ENCODE measurements around the gene MICAL2. TPM values are rescaled to one million over a fixed set of nuclear protein-coding genes. Genes with fewer than 3 reads are reported as not detected.

MICAL2 gene
- total RNA-seq, 1 donor from 2014 or later = 510 TPM

GRCh38 chr11:12121011-12121410 is 10.6 kb downstream of the MICAL2 start:
- Mint-ChIP-seq H3K27me3 (no peaks in the 10 kb centered on the region), H3K27ac (peak overlapping the region; percentile 73), H3K9me3 (no peaks in the 10 kb centered on the region), H3K4me3 (peak overlapping the region; percentile 24), H3K4me1 (peaks cover 88% of the 10 kb centered on the region), H3K36me3 (ENCODE audit: low read depth) (peaks cover 39% of the 10 kb centered on the region)
- intact Hi-C loops (cut with micrococcal nuclease) = loop anchor here (1.0 kb wide), 1 partner anchor 11 kb away; the partner anchor contains the start of gene MICAL2
- DNase-seq = no peak

- intact Hi-C loops (cut with micrococcal nuclease) = loop anchor here (1.0 kb wide), 1 partner anchor 11 kb away; the partner anchor contains the start of gene MICAL2
- Mint-ChIP-seq H3K9me3 (no peaks in the 10 kb centered on the region), H3K4me1 (peaks cover 88% of the 10 kb centered on the region), H3K27ac (peak overlapping the region; percentile 34), H3K4me3 (no peak overlapping the region), H3K27me3 (no peaks in the 10 kb centered on the region), H3K36me3 (ENCODE audit: low read depth) (peaks cover 35% of the 10 kb centered on the region)
- DNase-seq = peak; percentile 62
Measured at GRCh38 chr11:12121517-12121916, 11.1 kb downstream of the MICAL2 start.

- DNase-seq = no peak
- Mint-ChIP-seq H3K4me3 (no peak overlapping the region), H3K4me1 (peaks cover 88% of the 10 kb centered on the region), H3K9me3 (no peaks in the 10 kb centered on the region), H3K36me3 (ENCODE audit: low read depth) (peaks cover 35% of the 10 kb centered on the region), H3K27ac (peak overlapping the region; percentile 34), H3K27me3 (no peaks in the 10 kb centered on the region)
- intact Hi-C loops (cut with micrococcal nuclease) = no loop called here
Measured at GRCh38 chr11:12122083-12122482, 11.7 kb downstream of the MICAL2 start.

- no peak for DNase-seq
- intact Hi-C loops (cut with micrococcal nuclease) = no loop called here
- H3K27me3 Mint-ChIP-seq = no peaks in the 10 kb centered on the region
- H3K27ac Mint-ChIP-seq = peak overlapping the region; percentile 12
- H3K36me3 Mint-ChIP-seq (ENCODE audit: low read depth) = peaks cover 31% of the 10 kb centered on the region
- peaks cover 88% of the 10 kb centered on the region for H3K4me1 Mint-ChIP-seq
- H3K9me3 Mint-ChIP-seq = no peaks in the 10 kb centered on the region
- no peak overlapping the region for H3K4me3 Mint-ChIP-seq
Measured at GRCh38 chr11:12123273-12123672, 12.9 kb downstream of the MICAL2 start.

- H3K4me3 Mint-ChIP-seq = no peak overlapping the region
- intact Hi-C loops (cut with micrococcal nuclease) = no loop called here
- no peaks in the 10 kb centered on the region for H3K27me3 Mint-ChIP-seq
- H3K9me3 Mint-ChIP-seq = no peaks in the 10 kb centered on the region
- peaks cover 27% of the 10 kb centered on the region for H3K36me3 Mint-ChIP-seq (ENCODE audit: low read depth)
- H3K27ac Mint-ChIP-seq = peak overlapping the region; percentile 39
- no peak for DNase-seq
- peaks cover 87% of the 10 kb centered on the region for H3K4me1 Mint-ChIP-seq
Measured at GRCh38 chr11:12123799-12124198, 13.4 kb downstream of the MICAL2 start.

- no peak for DNase-seq
- peaks cover 22% of the 10 kb centered on the region for H3K36me3 Mint-ChIP-seq (ENCODE audit: low read depth)
- intact Hi-C loops (cut with micrococcal nuclease) = no loop called here
- peaks cover 86% of the 10 kb centered on the region for H3K4me1 Mint-ChIP-seq
- peak overlapping the region; percentile 46 for H3K4me3 Mint-ChIP-seq
- no peaks in the 10 kb centered on the region for H3K9me3 Mint-ChIP-seq
- no peaks in the 10 kb centered on the region for H3K27me3 Mint-ChIP-seq
- peak overlapping the region; percentile 80 for H3K27ac Mint-ChIP-seq
Measured at GRCh38 chr11:12124306-12124705, 13.9 kb downstream of the MICAL2 start.

- Mint-ChIP-seq H3K9me3 (no peaks in the 10 kb centered on the region), H3K27ac (peak overlapping the region; percentile 80), H3K4me1 (peaks cover 82% of the 10 kb centered on the region), H3K4me3 (no peak overlapping the region), H3K27me3 (no peaks in the 10 kb centered on the region), H3K36me3 (ENCODE audit: low read depth) (peaks cover 28% of the 10 kb centered on the region)
- DNase-seq = no peak
- intact Hi-C loops (cut with micrococcal nuclease) = no loop called here
Measured at GRCh38 chr11:12125609-12126149, 15.3 kb downstream of the MICAL2 start.

GRCh38 chr11:12126344-12127019 is 16.1 kb downstream of the MICAL2 start:
- no peaks in the 10 kb centered on the region for H3K27me3 Mint-ChIP-seq
- peak overlapping the region; percentile 73 for H3K27ac Mint-ChIP-seq
- peaks cover 31% of the 10 kb centered on the region for H3K36me3 Mint-ChIP-seq (ENCODE audit: low read depth)
- H3K4me3 Mint-ChIP-seq = no peak overlapping the region
- no peak for DNase-seq
- no peaks in the 10 kb centered on the region for H3K9me3 Mint-ChIP-seq
- H3K4me1 Mint-ChIP-seq = peaks cover 80% of the 10 kb centered on the region
- intact Hi-C loops (cut with micrococcal nuclease) = no loop called here

GRCh38 chr11:12127206-12127898 is 17.0 kb downstream of the MICAL2 start:
- peak overlapping the region; percentile 3 for H3K4me3 Mint-ChIP-seq
- intact Hi-C loops (cut with micrococcal nuclease) = no loop called here
- H3K9me3 Mint-ChIP-seq = no peaks in the 10 kb centered on the region
- peaks cover 31% of the 10 kb centered on the region for H3K36me3 Mint-ChIP-seq (ENCODE audit: low read depth)
- no peak for DNase-seq
- no peaks in the 10 kb centered on the region for H3K27me3 Mint-ChIP-seq
- peaks cover 76% of the 10 kb centered on the region for H3K4me1 Mint-ChIP-seq
- H3K27ac Mint-ChIP-seq = peak overlapping the region; percentile 73

- intact Hi-C loops (cut with micrococcal nuclease) = loop anchor here (2.0 kb wide), 1 partner anchor 22 kb away; no protein-coding TSS in a partner anchor
- no peaks in the 10 kb centered on the region for H3K9me3 Mint-ChIP-seq
- peak overlapping the region; percentile 73 for H3K27ac Mint-ChIP-seq
- no peak overlapping the region for H3K4me3 Mint-ChIP-seq
- peaks cover 75% of the 10 kb centered on the region for H3K4me1 Mint-ChIP-seq
- no peak for DNase-seq
- H3K27me3 Mint-ChIP-seq = no peaks in the 10 kb centered on the region
- H3K36me3 Mint-ChIP-seq (ENCODE audit: low read depth) = peaks cover 33% of the 10 kb centered on the region
Measured at GRCh38 chr11:12128301-12128751, 17.9 kb downstream of the MICAL2 start.

- peaks cover 75% of the 10 kb centered on the region for H3K4me1 Mint-ChIP-seq
- H3K36me3 Mint-ChIP-seq (ENCODE audit: low read depth) = peaks cover 36% of the 10 kb centered on the region
- no peak overlapping the region for H3K4me3 Mint-ChIP-seq
- intact Hi-C loops (cut with micrococcal nuclease) = loop anchor here (2.0 kb wide), 1 partner anchor 22 kb away; no protein-coding TSS in a partner anchor
- H3K27ac Mint-ChIP-seq = peak overlapping the region; percentile 45
- DNase-seq = no peak
- no peaks in the 10 kb centered on the region for H3K27me3 Mint-ChIP-seq
- H3K9me3 Mint-ChIP-seq = no peaks in the 10 kb centered on the region
Measured at GRCh38 chr11:12129227-12129626, 18.8 kb downstream of the MICAL2 start.

GRCh38 chr11:12130180-12130980 is 20.0 kb downstream of the MICAL2 start:
- intact Hi-C loops (cut with micrococcal nuclease) = no loop called here
- Mint-ChIP-seq H3K27ac (peak overlapping the region; percentile 11), H3K36me3 (ENCODE audit: low read depth) (peaks cover 32% of the 10 kb centered on the region), H3K4me1 (peaks cover 73% of the 10 kb centered on the region), H3K4me3 (no peak overlapping the region), H3K27me3 (no peaks in the 10 kb centered on the region), H3K9me3 (no peaks in the 10 kb centered on the region)
- no peak for DNase-seq

- Mint-ChIP-seq H3K9me3 (no peaks in the 10 kb centered on the region), H3K4me3 (no peak overlapping the region), H3K36me3 (ENCODE audit: low read depth) (peaks cover 30% of the 10 kb centered on the region), H3K27me3 (no peaks in the 10 kb centered on the region), H3K4me1 (peaks cover 56% of the 10 kb centered on the region), H3K27ac (peak overlapping the region; percentile 73)
- intact Hi-C loops (cut with micrococcal nuclease) = no loop called here
- no peak for DNase-seq
Measured at GRCh38 chr11:12131943-12132789, 21.8 kb downstream of the MICAL2 start.

Measured in activated CD4-positive, alpha-beta T cell treated with anti-CD3 and anti-CD28 coated beads, Interleukin-2, amount 10 ng/mL, durations not matched to agents 24 days and 14 days (primary cell).